OCI-LY3 (cell line): ENCODE measurements around the gene ANKEF1.

Source experiments
- H2AFZ ChIP-seq: fragments of 200-600, 300-600 bp; shearing (Covaris generic); 2 replicates; pipeline ENCODE4 v1.6.0; 2014; ENCODE audit warnings: antibody characterized with exemption, low read depth, low read length
- H3K27ac ChIP-seq: fragments of 200-600, 300-600 bp; sonication (generic); 2 replicates; pipeline ENCODE4 v1.5.1; 2014; ENCODE audit warnings: mild to moderate bottlenecking, low read length, moderate library complexity, mixed read lengths
- H3K27me3 ChIP-seq: fragments of 200-600, 300-600 bp; sonication (generic); 2 replicates; pipeline ENCODE4 v1.6.1; 2014; ENCODE audit warnings: low read depth, low read length, mixed read lengths
- H3K36me3 ChIP-seq: fragments of 200-600, 300-600 bp; sonication (generic); replicated peaks from 2 replicates; pipeline ENCODE3; 2014; ENCODE audit warnings: low read depth, low read length, mixed read lengths
- H3K4me1 ChIP-seq: fragments of 300-600, 200-600 bp; sonication (generic); 2 replicates; pipeline ENCODE4 v1.6.1; 2014; ENCODE audit warnings: low read length, mixed read lengths
- H3K4me2 ChIP-seq: fragments of 200-600, 300-600 bp; sonication (generic); 2 replicates; pipeline ENCODE4 v1.6.1; 2014; ENCODE audit warnings: low read length, mixed read lengths
- H3K4me3 ChIP-seq: fragments of 300-600, 200-600 bp; sonication (generic); 2 replicates; pipeline ENCODE4 v1.5.1; 2014; ENCODE audit warnings: antibody characterized with exemption, mild to moderate bottlenecking, low read length, moderate library complexity
- H3K79me2 ChIP-seq: fragments of 300-600, 200-600 bp; shearing (Covaris generic); 2 replicates; pipeline ENCODE4 v1.6.1; 2014; ENCODE audit warnings: mild to moderate bottlenecking, low read length, mixed read lengths
- H3K9ac ChIP-seq: fragments of 300-600, 200-600 bp; shearing (Covaris generic); 2 replicates; pipeline ENCODE4 v1.6.0; 2014; ENCODE audit warnings: mild to moderate bottlenecking, low read length, moderate library complexity
- H3K9me3 ChIP-seq: fragments of 200-600, 300-600 bp; shearing (Covaris generic); 2 replicates; pipeline ENCODE4 v1.6.1; 2014; ENCODE audit warnings: low read length, mixed read lengths; ENCODE audit not compliant: insufficient read depth
- H4K20me1 ChIP-seq: fragments of 200-600, 300-600 bp; sonication (generic); 2 replicates; pipeline ENCODE4 v1.6.1; 2016; ENCODE audit warnings: low read length, mixed read lengths; ENCODE audit not compliant: insufficient read depth
- CTCF ChIP-seq: fragments of 200-600, 300-600 bp; sonication (generic); IDR thresholded peaks from 2 replicates; pipeline ENCODE4 v1.5.1; 2014; ENCODE audit warnings: antibody characterized with exemption, low read length, low read depth
- EZH2phosphoT487 ChIP-seq: fragments of 200-600 bp; shearing (Covaris generic); IDR thresholded peaks from 2 replicates; pipeline ENCODE4 v1.6.1; 2018; ENCODE audit warnings: antibody characterized with exemption, mixed run types, low read depth

ANKEF1 gene

GRCh38 chr20:10096790-10097189 lies 62.0 kb downstream of the ANKEF1 start:
- H3K9ac ChIP-seq = no peak overlapping the region

GRCh38 chr20:10105046-10105445 lies 70.3 kb downstream of the ANKEF1 start:
- TF ChIP-seq CTCF = no peak
- no peak for TF ChIP-seq EZH2phosphoT487
- peaks cover 20% of the 10 kb centered on the region for H3K27me3 ChIP-seq
- H3K4me3 ChIP-seq = no peak overlapping the region
- H3K79me2 ChIP-seq = no peaks in the 10 kb centered on the region
- no peaks in the 10 kb centered on the region for H3K36me3 ChIP-seq
- H3K9ac ChIP-seq = no peak overlapping the region
- H2AFZ ChIP-seq = no peak overlapping the region
- no peaks in the 10 kb centered on the region for H4K20me1 ChIP-seq
- no peak overlapping the region for H3K27ac ChIP-seq
- no peaks in the 10 kb centered on the region for H3K4me1 ChIP-seq
- no peaks in the 10 kb centered on the region for H3K9me3 ChIP-seq
- H3K4me2 ChIP-seq = no peak overlapping the region

More at GRCh38 chr20:10096790-10097189, 62.0 kb downstream of the ANKEF1 start:
- no peaks in the 10 kb centered on the region for H3K9me3 ChIP-seq
- no peak overlapping the region for H2AFZ ChIP-seq
- no peaks in the 10 kb centered on the region for H3K36me3 ChIP-seq
- TF ChIP-seq CTCF (no peak), EZH2phosphoT487 (no peak)
- no peak overlapping the region for H3K4me2 ChIP-seq
- H4K20me1 ChIP-seq = no peaks in the 10 kb centered on the region
- H3K4me3 ChIP-seq = no peak overlapping the region
- no peaks in the 10 kb centered on the region for H3K4me1 ChIP-seq
- H3K27ac ChIP-seq = no peak overlapping the region
- no peaks in the 10 kb centered on the region for H3K79me2 ChIP-seq
- peaks cover 32% of the 10 kb centered on the region for H3K27me3 ChIP-seq
